ENCODE measurements around the gene LGI4.

Gene LGI4

GRCh38 chr19:35095667-35096368, 39.0 kb downstream of the LGI4 start:
- H3K4me2 ChIP-seq: no peak overlapping the region
- H3K4me1 ChIP-seq (ENCODE audit: low read depth, poor library complexity, severe bottlenecking): no peaks in the 10 kb centered on the region
- TF ChIP-seq CTCF (conservative IDR thresholded peaks at IDR 0.05; ENCODE audit: low read depth, low read length): no peak
- H3K27me3 ChIP-seq (ENCODE audit: insufficient read depth, low read depth): no peaks in the 10 kb centered on the region; the same call in 1 of the 2 replicates
- no peak overlapping the region for H2AFZ ChIP-seq (ENCODE audit: low read depth)
- H3K79me2 ChIP-seq (ENCODE audit: insufficient read depth, low read depth): no peaks in the 10 kb centered on the region
- no peak overlapping the region for H3K27ac ChIP-seq
- H3K4me3 ChIP-seq (IDR thresholded peaks at IDR 0.05; ENCODE audit: insufficient read depth, low read depth, low read length): no peak overlapping the region
- H4K20me1 ChIP-seq (ENCODE audit: insufficient read depth): no peaks in the 10 kb centered on the region
- H3K9ac ChIP-seq: no peak overlapping the region
- no peaks in the 10 kb centered on the region for H3K36me3 ChIP-seq (ENCODE audit: insufficient read depth)

DNA sequence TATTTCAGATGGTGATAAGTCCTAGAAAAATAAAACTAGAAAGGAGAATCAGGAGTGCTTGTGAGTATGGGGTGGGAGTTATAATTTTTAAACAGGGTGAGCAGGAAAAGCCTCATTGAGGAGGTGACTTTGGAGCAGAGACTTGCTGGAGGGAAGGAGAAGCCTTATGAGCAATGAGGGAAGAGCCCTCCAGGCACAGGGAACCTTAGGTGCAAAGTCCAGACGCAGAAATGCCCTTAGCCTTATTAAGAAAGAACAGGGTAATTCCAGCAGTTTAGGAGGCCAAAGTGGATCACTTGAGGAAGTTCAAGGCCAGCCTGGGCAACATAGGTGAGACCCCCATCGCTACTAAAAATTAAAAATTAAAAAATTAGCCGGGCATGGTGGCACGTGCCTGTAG, 40.2 kb downstream of the LGI4 start:
- H3K4me3 ChIP-seq (IDR thresholded peaks at IDR 0.05; ENCODE audit: insufficient read depth, low read depth, low read length): no peak overlapping the region
- no peaks in the 10 kb centered on the region for H3K79me2 ChIP-seq (ENCODE audit: insufficient read depth, low read depth)
- no peak for TF ChIP-seq CTCF (conservative IDR thresholded peaks at IDR 0.05; ENCODE audit: low read depth, low read length)
- H4K20me1 ChIP-seq (ENCODE audit: insufficient read depth): no peaks in the 10 kb centered on the region
- H3K27ac ChIP-seq: no peak overlapping the region
- no peaks in the 10 kb centered on the region for H3K36me3 ChIP-seq (ENCODE audit: insufficient read depth)
- H3K4me1 ChIP-seq (ENCODE audit: low read depth, poor library complexity, severe bottlenecking): no peaks in the 10 kb centered on the region
- no peak overlapping the region for H3K9ac ChIP-seq
- H2AFZ ChIP-seq (ENCODE audit: low read depth): no peak overlapping the region
- no peak overlapping the region for H3K4me2 ChIP-seq
- peaks cover 6% of the 10 kb centered on the region; the same call in 1 of the 2 replicates for H3K27me3 ChIP-seq (ENCODE audit: insufficient read depth, low read depth)

DNA sequence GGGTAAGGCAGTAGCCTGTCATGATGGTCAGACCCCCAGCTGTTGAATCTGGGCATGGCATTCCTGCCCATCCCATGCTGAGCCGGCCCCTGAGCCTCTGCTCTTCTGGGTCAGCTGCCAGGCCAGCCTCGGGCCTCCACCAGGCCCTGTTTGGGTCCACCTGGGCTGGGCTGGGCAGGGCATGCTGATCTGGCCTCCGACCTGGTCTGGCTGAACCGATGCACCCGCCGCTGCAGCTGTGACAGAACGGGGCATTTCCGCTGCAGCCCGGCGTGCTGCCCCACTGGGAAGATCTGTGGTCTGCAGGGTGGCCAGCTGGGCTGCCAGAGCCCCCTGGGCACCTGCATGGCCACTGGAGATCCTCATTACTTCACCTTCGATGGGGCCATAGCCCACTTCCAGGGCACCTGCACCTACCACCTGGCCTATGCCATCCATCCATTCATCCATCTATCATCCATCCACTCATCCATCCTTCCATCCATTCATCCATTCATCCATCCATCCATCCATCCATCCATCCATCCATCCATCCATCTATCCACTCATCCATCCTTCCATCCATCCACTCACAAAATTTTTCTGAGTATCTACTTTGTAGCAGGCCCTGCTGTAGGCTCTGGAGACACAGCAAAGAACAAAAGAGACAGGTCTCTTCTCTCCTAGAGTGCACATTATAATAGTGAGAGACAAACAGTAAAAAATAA, 40.8 kb downstream of the LGI4 start:
- H3K9ac ChIP-seq: no peak overlapping the region
- no peaks in the 10 kb centered on the region for H3K36me3 ChIP-seq (ENCODE audit: insufficient read depth)
- no peaks in the 10 kb centered on the region for H3K79me2 ChIP-seq (ENCODE audit: insufficient read depth, low read depth)
- no peak for TF ChIP-seq CTCF (conservative IDR thresholded peaks at IDR 0.05; ENCODE audit: low read depth, low read length)
- H4K20me1 ChIP-seq (ENCODE audit: insufficient read depth): no peaks in the 10 kb centered on the region
- H3K27me3 ChIP-seq (ENCODE audit: insufficient read depth, low read depth): peaks cover 12% of the 10 kb centered on the region; the same call in 1 of the 2 replicates
- no peak overlapping the region for H2AFZ ChIP-seq (ENCODE audit: low read depth)
- no peak overlapping the region for H3K27ac ChIP-seq
- H3K4me2 ChIP-seq: no peak overlapping the region
- no peak overlapping the region for H3K4me3 ChIP-seq (IDR thresholded peaks at IDR 0.05; ENCODE audit: insufficient read depth, low read depth, low read length)
- no peaks in the 10 kb centered on the region for H3K4me1 ChIP-seq (ENCODE audit: low read depth, poor library complexity, severe bottlenecking)

- Histone ChIP-seq H3K27ac (no peak overlapping the region), H2AFZ (ENCODE audit: low read depth) (no peak overlapping the region), H4K20me1 (ENCODE audit: insufficient read depth) (no peaks in the 10 kb centered on the region), H3K9ac (no peak overlapping the region), H3K79me2 (ENCODE audit: insufficient read depth, low read depth) (no peaks in the 10 kb centered on the region), H3K36me3 (ENCODE audit: insufficient read depth) (no peaks in the 10 kb centered on the region), H3K27me3 (ENCODE audit: insufficient read depth, low read depth) (peaks cover 12% of the 10 kb centered on the region; the same call in 1 of the 2 replicates), H3K4me1 (ENCODE audit: low read depth, poor library complexity, severe bottlenecking) (no peaks in the 10 kb centered on the region), H3K4me2 (no peak overlapping the region), H3K4me3 (IDR thresholded peaks at IDR 0.05; ENCODE audit: insufficient read depth, low read depth, low read length) (no peak overlapping the region)
- TF ChIP-seq CTCF (conservative IDR thresholded peaks at IDR 0.05; ENCODE audit: low read depth, low read length): no peak
These were observed 41.4 kb downstream of the LGI4 start for GRCh38 chr19:35093430-35093829.

All from KMS-11 (cell line).